ENCODE data around the gene IQCK. TPM values are rescaled to one million over a fixed set of nuclear protein-coding genes. Genes with fewer than 3 reads are reported as not detected.

Gene IQCK
- total RNA-seq, 4 donors from 2014 or later = 9.0 to 16.3 (median 14.5) TPM

DNA sequence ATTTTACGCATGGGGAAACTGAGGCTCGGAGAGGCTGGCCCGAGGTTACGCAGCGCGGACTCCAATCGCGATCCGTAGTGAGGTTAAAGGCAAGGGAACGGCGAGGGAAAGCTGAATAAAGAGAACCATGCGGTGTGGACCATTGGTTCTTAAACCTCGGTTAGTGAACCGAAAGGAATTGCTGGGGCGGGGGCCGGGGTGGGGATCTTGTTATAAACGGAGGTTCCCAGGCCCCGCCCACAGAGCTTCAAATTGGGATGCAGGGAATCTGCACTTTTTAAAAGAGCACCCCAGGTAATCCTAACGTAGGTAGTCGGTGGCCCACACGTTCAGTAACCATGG lies 524 bp downstream of the IQCK start:
- H3K36me3 ChIP-seq = peaks cover 0 to 12% of the 10 kb centered on the region in 2 donors
- peak overlapping the region; percentile 82 to 86 for H3K4me3 ChIP-seq
- ATAC-seq = no peak
- no peaks in the 10 kb centered on the region for H3K9me3 ChIP-seq
- peaks cover 0 to 42% (median 10%) of the 10 kb centered on the region in 3 donors for H3K4me1 ChIP-seq
- H3K27ac ChIP-seq = peak overlapping the region in 3 of 4 donors; percentile 80 to 91 (median 86)
- WGBS, 2 donors (ENCODE audit: low coverage in 1 of 2) = 4% methylated on average over 5 to 10 of the region's 21 CpGs
- TF ChIP-seq, protein P1, sequence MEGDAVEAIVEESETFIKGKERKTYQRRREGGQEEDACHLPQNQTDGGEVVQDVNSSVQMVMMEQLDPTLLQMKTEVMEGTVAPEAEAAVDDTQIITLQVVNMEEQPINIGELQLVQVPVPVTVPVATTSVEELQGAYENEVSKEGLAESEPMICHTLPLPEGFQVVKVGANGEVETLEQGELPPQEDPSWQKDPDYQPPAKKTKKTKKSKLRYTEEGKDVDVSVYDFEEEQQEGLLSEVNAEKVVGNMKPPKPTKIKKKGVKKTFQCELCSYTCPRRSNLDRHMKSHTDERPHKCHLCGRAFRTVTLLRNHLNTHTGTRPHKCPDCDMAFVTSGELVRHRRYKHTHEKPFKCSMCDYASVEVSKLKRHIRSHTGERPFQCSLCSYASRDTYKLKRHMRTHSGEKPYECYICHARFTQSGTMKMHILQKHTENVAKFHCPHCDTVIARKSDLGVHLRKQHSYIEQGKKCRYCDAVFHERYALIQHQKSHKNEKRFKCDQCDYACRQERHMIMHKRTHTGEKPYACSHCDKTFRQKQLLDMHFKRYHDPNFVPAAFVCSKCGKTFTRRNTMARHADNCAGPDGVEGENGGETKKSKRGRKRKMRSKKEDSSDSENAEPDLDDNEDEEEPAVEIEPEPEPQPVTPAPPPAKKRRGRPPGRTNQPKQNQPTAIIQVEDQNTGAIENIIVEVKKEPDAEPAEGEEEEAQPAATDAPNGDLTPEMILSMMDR (IDR thresholded peaks at IDR 0.05) = no peak
- TF ChIP-seq POLR2AphosphoS5 (IDR thresholded peaks at IDR 0.05) (no peak), POLR2A (IDR thresholded peaks at IDR 0.05) (no peak), EP300 (IDR thresholded peaks at IDR 0.05) (no peak)
- no peaks in the 10 kb centered on the region for H3K27me3 ChIP-seq

DNA sequence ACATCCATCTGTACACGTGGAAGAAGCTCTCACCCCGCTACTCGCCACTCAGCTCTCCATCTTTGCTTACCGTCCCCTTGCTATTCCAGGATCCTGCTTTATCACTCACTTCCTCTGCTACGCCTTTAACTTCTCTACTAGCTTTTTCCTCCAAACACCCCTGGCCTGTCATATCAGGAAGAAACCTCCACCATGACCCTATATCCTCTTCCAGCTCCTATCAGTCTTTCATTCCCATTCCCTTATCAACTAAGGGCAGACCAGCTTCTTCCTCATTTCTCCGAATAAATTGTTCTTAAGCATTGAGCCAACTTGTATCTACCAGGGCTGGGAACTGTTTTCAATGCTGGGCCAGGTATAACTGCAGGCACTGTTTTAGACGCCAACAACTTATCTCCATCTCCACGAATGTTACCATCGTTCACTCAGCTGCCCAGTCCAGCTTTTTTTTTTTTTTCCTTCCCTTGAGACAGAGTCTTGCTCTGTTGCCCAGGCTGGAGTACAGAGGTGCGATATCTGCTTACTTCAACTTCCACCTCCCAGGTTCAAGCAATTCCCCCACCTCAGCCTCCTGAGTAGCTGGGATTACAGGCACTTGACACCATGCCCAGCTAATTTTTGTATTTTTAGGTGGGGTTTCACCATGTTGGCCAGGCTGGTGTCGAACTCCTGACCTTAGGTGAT lies 4.3 kb downstream of the IQCK start:
- H3K27me3 ChIP-seq = no peaks in the 10 kb centered on the region
- H3K27ac ChIP-seq = no peak overlapping the region
- H3K9me3 ChIP-seq = no peaks in the 10 kb centered on the region
- H3K4me3 ChIP-seq = no peak overlapping the region
- ATAC-seq = no peak
- H3K36me3 ChIP-seq = no peaks in the 10 kb centered on the region
- H3K4me1 ChIP-seq = peaks cover 0 to 22% (median 6%) of the 10 kb centered on the region in 3 donors
- TF ChIP-seq, protein P1 (IDR thresholded peaks at IDR 0.05) = no peak
- no peak for TF ChIP-seq EP300 (IDR thresholded peaks at IDR 0.05)
- TF ChIP-seq POLR2A (IDR thresholded peaks at IDR 0.05) = no peak
- WGBS, 2 donors (ENCODE audit: low coverage in 1 of 2) = 81 to 82% methylated on average over 7 to 11 of the region's 11 CpGs

DNA sequence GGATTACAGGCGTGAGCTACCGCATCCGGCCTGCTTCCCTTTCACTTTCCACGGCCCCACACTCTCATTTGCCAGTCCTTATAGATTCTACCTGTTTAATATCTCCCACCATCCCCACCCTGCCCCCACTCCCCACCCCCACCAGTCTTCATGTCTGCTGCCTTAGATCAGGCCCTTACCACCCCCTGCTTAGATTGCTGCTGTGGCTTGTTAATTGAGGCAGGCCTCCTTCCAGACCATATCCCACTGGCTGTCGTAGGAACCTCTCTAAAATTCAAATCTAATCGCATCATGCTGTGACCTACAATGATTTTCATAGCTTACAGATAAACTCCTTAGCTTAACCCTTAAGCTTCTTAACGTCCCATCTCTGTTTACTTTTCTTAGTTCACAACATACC lies 4.9 kb downstream of the IQCK start:
- no peak for ATAC-seq
- H3K36me3 ChIP-seq = no peaks in the 10 kb centered on the region

DNA sequence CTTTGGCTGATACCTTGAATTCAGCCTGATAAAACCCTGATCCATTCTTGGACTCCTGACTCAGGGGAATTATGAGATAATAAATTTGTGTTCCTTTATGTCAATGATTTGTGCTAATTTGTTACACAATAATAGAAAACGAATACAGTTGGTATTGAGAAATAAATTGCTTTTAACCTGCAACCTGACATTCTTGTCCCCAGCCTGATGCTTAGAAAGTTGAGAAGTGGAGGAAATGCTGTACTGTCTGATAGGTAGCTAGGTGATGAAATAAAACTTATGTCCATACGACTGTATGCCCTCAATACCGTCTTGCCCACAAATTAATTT lies 10.5 kb downstream of the IQCK start:
- Histone ChIP-seq H3K4me1 (no peaks in the 10 kb centered on the region), H3K9me3 (no peaks in the 10 kb centered on the region), H3K27me3 (no peaks in the 10 kb centered on the region), H3K27ac (no peak overlapping the region), H3K4me3 (no peak overlapping the region), H3K36me3 (peaks cover 0 to 16% of the 10 kb centered on the region in 2 donors)
- no peak for ATAC-seq
- TF ChIP-seq POLR2AphosphoS5 (IDR thresholded peaks at IDR 0.05) (no peak), EP300 (IDR thresholded peaks at IDR 0.05) (no peak), POLR2A (IDR thresholded peaks at IDR 0.05) (no peak)
- TF ChIP-seq, protein P1 (IDR thresholded peaks at IDR 0.05) = no peak
- whole genome bisulfite sequencing, 2 donors (ENCODE audit: low coverage in 1 of 2) = 90 to 91% methylated on average over 3 of the region's 3 CpGs

More for the DNA sequence above, 4.9 kb downstream of the IQCK start:
- no peaks in the 10 kb centered on the region for H3K27me3 ChIP-seq
- TF ChIP-seq, protein P1 (IDR thresholded peaks at IDR 0.05) = no peak
- no peak for TF ChIP-seq POLR2AphosphoS5 (IDR thresholded peaks at IDR 0.05)
- TF ChIP-seq POLR2A (IDR thresholded peaks at IDR 0.05) = no peak
- no peak for TF ChIP-seq EP300 (IDR thresholded peaks at IDR 0.05)
- H3K4me1 ChIP-seq = peaks cover 0 to 22% (median 6%) of the 10 kb centered on the region in 3 donors
- no peak overlapping the region for H3K27ac ChIP-seq
- no peak overlapping the region for H3K4me3 ChIP-seq
- 71 to 81% methylated on average over 3 to 7 of the region's 7 CpGs for WGBS, 2 donors (ENCODE audit: low coverage in 1 of 2)
- no peaks in the 10 kb centered on the region for H3K9me3 ChIP-seq

DNA sequence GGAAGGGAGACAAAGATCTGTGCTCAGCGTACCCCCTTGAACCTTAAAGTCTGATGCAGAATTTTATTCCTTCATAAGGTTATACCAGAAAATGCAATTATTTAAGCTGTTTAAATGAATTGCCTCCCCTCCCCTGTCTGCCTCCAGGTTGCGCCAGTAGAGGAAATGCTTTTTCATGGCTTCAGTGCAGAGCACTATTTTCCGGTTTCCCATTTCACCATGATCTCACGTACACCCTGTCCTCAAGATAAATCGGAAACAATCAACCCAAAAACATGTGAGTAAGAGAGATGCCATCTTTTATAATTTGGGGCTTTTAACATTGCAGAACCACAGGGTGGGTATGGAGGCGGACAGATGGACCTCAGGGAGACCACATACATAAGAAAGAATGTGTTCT lies 15.5 kb downstream of the IQCK start:
- Histone ChIP-seq H3K4me3 (no peak overlapping the region), H3K27me3 (no peaks in the 10 kb centered on the region), H3K36me3 (peaks cover 0 to 25% of the 10 kb centered on the region in 2 donors), H3K27ac (no peak overlapping the region), H3K9me3 (no peaks in the 10 kb centered on the region), H3K4me1 (peaks cover 0 to 19% (median 3%) of the 10 kb centered on the region in 3 donors)
- no peak for TF ChIP-seq POLR2A (IDR thresholded peaks at IDR 0.05)
- TF ChIP-seq EP300 (IDR thresholded peaks at IDR 0.05) = no peak
- TF ChIP-seq, protein P1 (IDR thresholded peaks at IDR 0.05) = no peak
- WGBS, 2 donors (ENCODE audit: low coverage in 1 of 2) = 84 to 94% methylated on average over 6 of the region's 6 CpGs
- ATAC-seq = no peak
